Right cardiac atrium (tissue), 5 donors: ENCODE data around the gene ACAD10. TPM values are rescaled to one million over a fixed set of nuclear protein-coding genes. Genes with fewer than 3 reads are reported as not detected.

Experiments used
- ATAC-seq, 2 donors: fragments of 200-7000 bp; cut with Tn5 transposase; one replicate each; pipeline versions ENCODE4 v1.8.0 to v1.9.1; 2020; ENCODE audit warnings: moderate library complexity in 2 of 2, mild to moderate bottlenecking in 1 of 2
- DNase-seq, 3 donors: peaks; one replicate each; pipeline ENCODE4 v3.0.0-alpha.2; 2020
- H3K27ac ChIP-seq: one replicate; pipeline ENCODE4 v1.5.1; 2013; ENCODE audit warnings: mild to moderate bottlenecking, low read length, control low read depth, moderate library complexity
- H3K27me3 ChIP-seq: one replicate; pipeline ENCODE4 v1.6.1; 2013; ENCODE audit not compliant: control insufficient read depth, insufficient read depth
- H3K4me1 ChIP-seq: one replicate; pipeline ENCODE4 v1.6.1; 2013; ENCODE audit warnings: low read length; ENCODE audit not compliant: control insufficient read depth, insufficient read depth
- H3K4me3 ChIP-seq: one replicate; pipeline ENCODE4 v1.5.1; 2013; ENCODE audit warnings: low read length, control low read depth
- H3K9me3 ChIP-seq: one replicate; pipeline ENCODE4 v1.6.1; 2013; ENCODE audit warnings: low read length; ENCODE audit not compliant: control insufficient read depth
- WGBS: extraction: QIAGEN DNeasy Blood & Tissue Kit; methylation state at CpG from one replicate; pipeline ENCODE4 v1.1.7; 2013; 5-methylcytosine and 5-hydroxymethylcytosine counted together
- intact Hi-C, 4 donors: fragments of 100-400 bp; cut with DNase I; formaldehyde crosslinking; loops; one replicate each; pipeline versions ENCODE4 v1.11.0 to v1.14.0; 2022 to 2023
- polyA plus RNA-seq: library from polyadenylated mRNA; stranded (reverse); fragments of 200-250 nt; gene quantifications from one replicate; pipeline ENCODE4 v1.2.3, GENCODE V29; 2013
- total RNA-seq, 4 donors: library from RNA; stranded (reverse); fragmentation: NEBNext Ultra II Directional; extraction: Animal tissue kit (Norgen Biotek cat#: 25700); gene quantifications; one replicate each; pipeline ENCODE4 v1.2.1, GENCODE V29; 2021
- donor health status: healthy with polysubstance abuse.
- donor health status: DM: no; HTN: yes; CAD: no.
- donor health status: DM: no; HTN: no; CAD: no.
- donor health status: DM: no; HTN: yes; CAD: no; lungs with severe emphysema.
- donor health status: DM: yes; HTN: yes; CAD: no.

The ACAD10 gene
- total and polyA plus RNA-seq, 5 donors = 17.4 to 30.0 (median 21.6) TPM

GRCh38 chr12:111777345-111778045, 91.6 kb downstream of the ACAD10 start:
- Histone ChIP-seq H3K27ac (peak overlapping the region; percentile 39), H3K4me3 (no peak overlapping the region), H3K27me3 (no peaks in the 10 kb centered on the region), H3K9me3 (no peaks in the 10 kb centered on the region), H3K4me1 (peaks cover 28% of the 10 kb centered on the region)
- 78% methylated on average over 16 of the region's 16 CpGs for WGBS
- ATAC-seq = peak; percentile 8 to 55
- peak in 2 of 3 donors; percentile 68 to 71 for DNase-seq
- intact Hi-C loops = no loop called here

- no peak for DNase-seq
- H3K27ac ChIP-seq = no peak overlapping the region
These were observed 94.3 kb downstream of the ACAD10 start for GRCh38 chr12:111780166-111780565.

GRCh38 chr12:111780615-111781014, 94.8 kb downstream of the ACAD10 start:
- Histone ChIP-seq H3K27ac (no peak overlapping the region), H3K27me3 (no peaks in the 10 kb centered on the region), H3K4me3 (no peak overlapping the region), H3K9me3 (no peaks in the 10 kb centered on the region), H3K4me1 (peaks cover 9% of the 10 kb centered on the region)
- no peak for ATAC-seq
- intact Hi-C loops = no loop called here
- 98% methylated on average over 5 of the region's 5 CpGs for WGBS
- no peak for DNase-seq

More at GRCh38 chr12:111780166-111780565, 94.3 kb downstream of the ACAD10 start:
- WGBS = 90% methylated on average over 10 of the region's 10 CpGs
- intact Hi-C loops = no loop called here
- Histone ChIP-seq H3K9me3 (no peaks in the 10 kb centered on the region), H3K4me1 (peaks cover 10% of the 10 kb centered on the region), H3K4me3 (no peak overlapping the region), H3K27me3 (no peaks in the 10 kb centered on the region)
- no peak for ATAC-seq

- ATAC-seq = no peak
- no peak overlapping the region for H3K4me3 ChIP-seq
- peaks cover 8% of the 10 kb centered on the region for H3K4me1 ChIP-seq
- no peak overlapping the region for H3K27ac ChIP-seq
- H3K27me3 ChIP-seq = no peaks in the 10 kb centered on the region
- 92% methylated on average over 2 of the region's 2 CpGs for WGBS
- H3K9me3 ChIP-seq = no peaks in the 10 kb centered on the region
- intact Hi-C loops = no loop called here
- DNase-seq = no peak
These were observed 95.3 kb downstream of the ACAD10 start for GRCh38 chr12:111781085-111781658.

- intact Hi-C loops = no loop called here
- H3K9me3 ChIP-seq = no peaks in the 10 kb centered on the region
- 95% methylated on average over 17 of the region's 17 CpGs for WGBS
- no peak overlapping the region for H3K4me3 ChIP-seq
- no peak for DNase-seq
- ATAC-seq = no peak
- no peak overlapping the region for H3K27ac ChIP-seq
- H3K27me3 ChIP-seq = no peaks in the 10 kb centered on the region
- no peaks in the 10 kb centered on the region for H3K4me1 ChIP-seq
These were observed 97.2 kb downstream of the ACAD10 start for GRCh38 chr12:111783046-111783445.

- H3K27ac ChIP-seq = no peak overlapping the region
- 93% methylated on average over 4 of the region's 4 CpGs for WGBS
- intact Hi-C loops = no loop called here
- no peaks in the 10 kb centered on the region for H3K27me3 ChIP-seq
- H3K9me3 ChIP-seq = no peaks in the 10 kb centered on the region
- H3K4me3 ChIP-seq = no peak overlapping the region
- DNase-seq (no peak), ATAC-seq (no peak)
- H3K4me1 ChIP-seq = no peaks in the 10 kb centered on the region
These were observed 99.1 kb downstream of the ACAD10 start for GRCh38 chr12:111784953-111785352.

GRCh38 chr12:111785651-111786050, 99.8 kb downstream of the ACAD10 start:
- intact Hi-C loops = no loop called here
- WGBS = 78% methylated on average over 2 of the region's 2 CpGs
- H3K27me3 ChIP-seq = no peaks in the 10 kb centered on the region

GRCh38 chr12:111788178-111788654, 102.4 kb downstream of the ACAD10 start:
- Histone ChIP-seq H3K27ac (no peak overlapping the region), H3K27me3 (no peaks in the 10 kb centered on the region), H3K9me3 (no peaks in the 10 kb centered on the region), H3K4me3 (no peak overlapping the region), H3K4me1 (peaks cover 2% of the 10 kb centered on the region)
- DNase-seq (peak; percentile 51 to 73 (median 72)), ATAC-seq (peak; percentile 50 to 58)
- WGBS = 45% methylated on average over 8 of the region's 8 CpGs
- intact Hi-C loops = no loop called here

More at GRCh38 chr12:111785651-111786050, 99.8 kb downstream of the ACAD10 start:
- no peaks in the 10 kb centered on the region for H3K9me3 ChIP-seq
- H3K4me1 ChIP-seq = no peaks in the 10 kb centered on the region
- DNase-seq (no peak), ATAC-seq (no peak)
- no peak overlapping the region for H3K27ac ChIP-seq
- H3K4me3 ChIP-seq = no peak overlapping the region

- Histone ChIP-seq H3K4me1 (peaks cover 2% of the 10 kb centered on the region), H3K4me3 (no peak overlapping the region), H3K27ac (no peak overlapping the region), H3K27me3 (no peaks in the 10 kb centered on the region), H3K9me3 (no peaks in the 10 kb centered on the region)
- ATAC-seq (no peak), DNase-seq (no peak)
- WGBS = 79% methylated on average over 11 of the region's 11 CpGs
- intact Hi-C loops = loop anchor here in 2 of 4 donors (5.0 kb wide), 2 partner anchors 32 to 37 kb away; no protein-coding TSS in a partner anchor
These were observed 103.9 kb downstream of the ACAD10 start for GRCh38 chr12:111789779-111790178.

GRCh38 chr12:111791507-111791906, 105.7 kb downstream of the ACAD10 start:
- no peaks in the 10 kb centered on the region for H3K9me3 ChIP-seq
- peak in 1 of 2 donors; percentile 13 for ATAC-seq
- intact Hi-C loops = loop anchor here in 2 of 4 donors (5.0 kb wide), 2 partner anchors 34 to 39 kb away; no protein-coding TSS in a partner anchor
- no peaks in the 10 kb centered on the region for H3K27me3 ChIP-seq
- no peak overlapping the region for H3K4me3 ChIP-seq
- H3K4me1 ChIP-seq = peaks cover 2% of the 10 kb centered on the region
- peak in 1 of 3 donors; percentile 48 for DNase-seq
- 82% methylated on average over 8 of the region's 8 CpGs for WGBS
- peak overlapping the region; percentile 67 for H3K27ac ChIP-seq

GRCh38 chr12:111792155-111792855, 106.5 kb downstream of the ACAD10 start:
- intact Hi-C loops = loop anchor here in 2 of 4 donors (5.0 kb wide), 2 partner anchors 35 to 40 kb away; no protein-coding TSS in a partner anchor
- H3K27ac ChIP-seq = peak overlapping the region; percentile 67
- H3K4me3 ChIP-seq = no peak overlapping the region
- ATAC-seq = peak; percentile 88 to 94
- WGBS = 80% methylated on average over 27 of the region's 27 CpGs
- peaks cover 2% of the 10 kb centered on the region for H3K4me1 ChIP-seq
- no peaks in the 10 kb centered on the region for H3K9me3 ChIP-seq
- no peaks in the 10 kb centered on the region for H3K27me3 ChIP-seq
- DNase-seq = peak; percentile 88 to 90 (median 89)
